WI38 (cell line): ENCODE results near the gene ROS1.
A peak's percentile ranks its signal among the peaks of the same experiment; 100 is the strongest.

Source experiments
- H3K4me3 ChIP-seq: 2 replicates; pipeline ENCODE4 v1.5.1; 2011; ENCODE audit warnings: low read depth, mild to moderate bottlenecking, control low read depth, low read length
- CTCF ChIP-seq: IDR thresholded peaks from 2 replicates; pipeline ENCODE4 v1.5.1; 2012; ENCODE audit warnings: low read depth, mild to moderate bottlenecking, control low read depth, low read length

The ROS1 gene

DNA sequence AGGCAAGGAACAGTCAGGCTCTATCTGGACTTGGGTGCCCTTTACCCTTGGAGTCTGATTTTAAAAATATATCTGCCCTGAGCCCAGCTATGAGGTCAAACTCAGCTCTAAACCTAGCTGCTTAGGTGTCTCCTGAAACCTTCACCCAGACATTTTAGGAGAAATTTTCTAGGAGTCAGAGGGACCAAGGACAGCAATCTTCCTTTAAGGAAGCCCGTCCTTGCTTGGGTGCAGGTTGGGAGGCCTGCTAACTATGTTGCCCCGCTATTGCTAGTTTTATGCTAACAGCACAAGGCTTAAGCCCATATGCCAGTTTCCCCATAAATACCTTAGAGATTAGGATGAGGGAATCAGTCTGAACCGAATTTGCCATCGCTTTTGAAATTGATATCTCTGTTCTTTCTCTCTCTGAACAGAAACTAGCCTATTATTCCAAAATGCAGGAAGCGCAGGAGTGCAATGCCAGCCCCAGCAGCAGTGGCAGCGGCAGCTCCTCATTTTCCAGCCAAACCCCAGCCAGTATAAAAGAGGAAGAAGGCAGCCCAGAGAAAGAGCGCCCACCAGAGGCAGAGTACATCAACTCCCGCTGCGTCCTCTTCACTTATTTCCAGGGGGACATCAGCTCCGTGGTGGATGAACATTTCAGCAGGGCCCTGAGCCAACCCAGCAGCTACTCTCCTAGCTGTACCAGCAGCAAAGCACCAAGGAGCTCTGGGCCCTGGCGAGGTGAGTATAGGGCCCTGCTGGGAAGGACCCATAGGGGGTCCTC lies 157.8 kb downstream of the ROS1 start:
- no peak for TF ChIP-seq CTCF
- no peak overlapping the region for H3K4me3 ChIP-seq

- no peak for TF ChIP-seq CTCF
- no peak overlapping the region for H3K4me3 ChIP-seq
These were observed 158.7 kb downstream of the ROS1 start for GRCh38 chr6:117267054-117267347.

DNA sequence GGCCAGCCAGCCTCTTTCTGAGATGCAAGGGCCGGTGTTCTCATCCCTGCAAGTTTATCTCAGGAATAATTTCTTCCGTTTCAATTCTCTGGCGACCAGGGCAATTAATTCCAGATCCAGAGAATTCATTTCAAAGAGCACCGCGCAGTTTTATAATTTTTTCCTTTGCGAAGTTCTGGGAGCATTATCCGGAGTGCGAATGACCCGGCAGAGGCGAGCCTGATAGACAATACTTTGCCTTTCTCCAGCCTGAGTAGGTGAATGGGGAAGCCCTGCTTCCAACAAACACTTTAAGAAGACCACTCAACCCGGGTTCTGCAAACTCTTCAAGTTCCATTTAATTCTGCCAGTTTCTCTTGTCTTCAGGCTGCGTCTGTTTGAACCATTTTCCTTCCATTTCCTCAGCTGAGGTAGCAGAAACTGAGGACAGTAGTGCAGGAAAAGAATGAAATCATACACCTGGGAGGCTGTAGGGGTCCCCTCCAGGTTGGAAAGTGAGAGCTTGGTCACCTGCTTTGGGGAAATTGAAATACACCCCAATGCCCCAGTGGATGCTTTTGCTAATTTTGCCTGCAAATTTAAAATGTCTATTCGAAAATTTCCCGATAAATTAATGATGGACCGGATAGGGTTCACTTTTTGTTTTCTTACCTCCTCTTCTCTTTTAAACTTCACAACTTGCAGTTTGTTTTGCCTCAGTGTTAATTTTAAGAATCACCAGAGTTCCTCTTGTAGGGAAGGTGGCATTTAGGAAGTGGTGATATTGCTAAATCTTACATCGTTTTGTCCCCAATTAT lies 159.3 kb downstream of the ROS1 start:
- no peak overlapping the region; the same call in 1 of the 2 replicates for H3K4me3 ChIP-seq
- TF ChIP-seq CTCF: no peak

GRCh38 chr6:117265410-117266256 lies 160.1 kb downstream of the ROS1 start, which contains the start of gene VGLL2:
Gene VGLL2, plus strand, starts transcription at chr6:117265558. Its CDS starts 206 bp downstream, at chr6:117265764.
- TF ChIP-seq CTCF: no peak
- H3K4me3 ChIP-seq: peak within 1 kb of the TSS; percentile 56

DNA sequence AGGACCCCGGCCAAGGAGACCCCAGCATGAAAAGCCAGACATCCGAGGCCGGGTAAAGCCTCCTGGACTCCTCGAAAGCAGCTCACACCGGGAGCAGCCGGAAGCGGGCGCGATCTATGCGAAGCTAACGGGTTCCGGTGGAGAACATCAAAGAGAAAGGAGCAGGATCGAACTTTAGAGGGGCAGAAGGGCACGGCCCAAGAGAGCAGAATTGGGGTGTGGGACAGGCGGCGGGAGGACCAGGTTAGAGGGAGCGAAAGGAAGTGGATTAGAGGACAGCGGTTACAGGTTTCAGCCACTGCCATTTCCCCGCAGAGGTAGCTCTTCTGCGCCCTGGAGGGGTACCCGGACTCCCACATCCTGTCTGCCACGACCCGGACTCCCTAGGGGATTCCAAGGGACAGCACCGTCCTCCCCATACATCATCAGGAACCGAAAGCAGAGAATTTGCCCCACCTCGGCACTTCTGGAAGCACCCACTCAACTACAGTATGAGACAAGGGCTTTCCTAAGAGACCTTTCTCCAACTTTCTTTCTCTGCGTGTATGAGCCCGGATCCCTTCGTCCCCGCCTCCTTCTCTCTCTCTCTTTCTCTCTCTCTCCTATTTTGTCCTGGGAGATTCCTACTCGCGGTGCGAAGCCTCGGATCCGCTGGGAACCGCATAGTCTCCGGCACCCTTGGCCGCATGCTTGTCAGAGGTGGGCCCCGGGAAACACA lies 160.9 kb downstream of the ROS1 start:
- no peak for TF ChIP-seq CTCF
- H3K4me3 ChIP-seq: peak overlapping the region; percentile 56

- peak overlapping the region; percentile 56 for H3K4me3 ChIP-seq
- no peak for TF ChIP-seq CTCF
These were observed 161.4 kb downstream of the ROS1 start for GRCh38 chr6:117264369-117264691.
